GM15510 (cell line): ENCODE results near the gene KRTAP5-6.

Source experiments
- POLR2A ChIP-seq: IDR thresholded peaks from 3 replicates; pipeline ENCODE4 v1.6.1; 2011; ENCODE audit warnings: borderline replicate concordance; ENCODE audit not compliant: insufficient read length; ENCODE audit errors: extremely low read depth

The KRTAP5-6 gene

DNA sequence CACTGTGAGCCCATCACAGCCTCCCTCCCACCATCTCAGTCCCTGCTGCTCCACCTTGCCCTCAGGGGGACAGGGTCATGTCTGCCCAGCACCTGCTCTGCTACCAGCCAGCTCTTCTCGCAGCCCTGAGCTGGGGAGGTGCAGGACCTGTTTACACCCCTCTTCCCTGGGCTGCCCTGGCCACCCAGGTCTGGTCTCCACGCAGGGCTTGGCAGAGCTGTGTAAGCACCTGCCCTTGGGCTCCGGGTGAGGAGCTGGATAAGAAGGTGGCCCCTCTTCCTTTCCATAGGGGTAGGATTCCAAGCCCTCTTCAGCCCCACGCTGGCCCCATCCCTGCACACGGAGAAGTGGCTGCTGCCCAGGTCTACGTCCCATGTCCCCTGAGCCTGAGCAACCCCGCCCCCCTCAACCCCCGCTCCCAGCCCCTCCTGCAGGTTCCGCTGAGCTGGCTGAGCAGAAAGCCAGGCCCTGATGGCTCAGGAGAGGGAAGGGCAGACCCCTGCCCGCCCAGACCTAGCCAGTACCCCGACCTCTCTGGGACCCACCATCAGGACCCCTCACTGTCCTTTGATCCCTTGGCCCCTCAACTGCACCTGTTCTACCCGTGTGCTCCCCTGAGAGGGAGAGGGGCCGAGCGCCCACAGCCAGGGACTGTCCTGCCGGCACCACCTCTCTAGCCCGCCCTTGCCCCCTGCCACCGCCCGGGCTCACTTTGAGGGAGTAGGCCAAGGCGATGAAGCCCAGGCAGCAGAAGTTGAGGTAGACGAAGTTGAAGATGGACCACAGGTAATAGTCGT lies 50.2 kb downstream of the KRTAP5-6 start:
- no peak for TF ChIP-seq POLR2A
